SU-DHL-6 (cell line): ENCODE results near the gene UCP2.

Source experiments
- CTCF ChIP-seq: fragments of 200-600 bp; sonication (generic); IDR thresholded peaks from one replicate; pipeline ENCODE4 v1.5.1; 2017; ENCODE audit warnings: antibody characterized with exemption, mild to moderate bottlenecking, low read length, moderate library complexity; ENCODE audit not compliant: insufficient read depth, poor library complexity, severe bottlenecking
- EZH2phosphoT487 ChIP-seq: fragments of 200-600 bp; sonication (generic), shearing (Covaris generic); conservative IDR thresholded peaks from 2 replicates; pipeline ENCODE4 v1.6.1; 2018; ENCODE audit warnings: mild to moderate bottlenecking, antibody characterized with exemption, low read length, moderate library complexity, mixed read lengths

GRCh38 chr11:73944085-73944484, 38.6 kb downstream of the UCP2 start:
- no peak for TF ChIP-seq CTCF
- no peak for TF ChIP-seq EZH2phosphoT487
